Stomach (tissue), 4 donors: ENCODE measurements around the gene MYL7.

ENCODE experiments used
- POLR2A ChIP-seq, 4 donors: fragments of 450-650 bp; IDR thresholded peaks; one replicate each; pipeline ENCODE4 v1.6.1; 2016; ENCODE audit warnings: antibody characterized with exemption in 4 of 4, control low read depth in 2 of 4, mild to moderate bottlenecking in 1 of 4, moderate library complexity in 1 of 4
- TF ChIP-seq, protein P1 (sequence below), 7 experiments: fragments of 450-650 bp in 4 of 7; fragments of 200-600 bp in 3 of 7; sonication (generic) in 3 of 7; IDR thresholded peaks; one replicate each; pipeline ENCODE4 v1.5.1; 2016 to 2019; ENCODE audit warnings: antibody characterized with exemption in 7 of 7, control low read depth in 2 of 7, mild to moderate bottlenecking in 1 of 7

DNA sequence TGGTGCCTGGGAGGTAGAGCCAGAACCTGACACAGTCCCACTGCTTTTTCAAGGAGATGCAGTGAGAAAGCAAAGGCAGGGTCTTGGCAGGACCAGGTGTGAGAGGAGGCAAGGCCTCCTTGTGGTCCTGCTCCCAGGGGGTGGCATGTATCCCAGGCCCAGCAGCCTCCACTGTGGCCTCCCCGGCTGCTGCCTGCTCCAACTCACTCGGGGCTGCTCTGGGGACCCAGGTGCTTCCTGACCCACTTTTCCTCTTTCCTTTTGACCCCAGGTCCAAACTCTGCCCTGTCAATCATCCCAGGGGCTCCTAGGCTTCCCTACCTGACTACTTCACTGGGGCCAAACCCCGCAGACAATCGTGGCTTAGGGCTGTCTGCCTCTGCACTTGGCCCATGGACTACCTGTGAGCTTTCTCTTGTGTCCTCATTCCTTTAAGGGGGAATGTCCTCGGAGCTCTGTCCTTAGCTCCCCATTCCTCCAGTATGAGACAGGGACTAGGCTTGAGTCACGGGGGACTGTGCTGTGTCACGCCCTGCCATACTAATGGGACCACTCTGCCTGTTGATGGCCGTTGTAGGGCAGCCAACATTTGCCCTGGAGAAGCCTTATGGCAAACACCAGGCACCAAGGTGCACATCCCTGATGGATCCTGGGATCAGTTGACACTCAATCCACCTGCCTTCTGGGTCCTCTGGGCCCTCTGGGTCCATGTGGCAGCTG is 38.1 kb downstream of the MYL7 start:
- TF ChIP-seq, protein P1, sequence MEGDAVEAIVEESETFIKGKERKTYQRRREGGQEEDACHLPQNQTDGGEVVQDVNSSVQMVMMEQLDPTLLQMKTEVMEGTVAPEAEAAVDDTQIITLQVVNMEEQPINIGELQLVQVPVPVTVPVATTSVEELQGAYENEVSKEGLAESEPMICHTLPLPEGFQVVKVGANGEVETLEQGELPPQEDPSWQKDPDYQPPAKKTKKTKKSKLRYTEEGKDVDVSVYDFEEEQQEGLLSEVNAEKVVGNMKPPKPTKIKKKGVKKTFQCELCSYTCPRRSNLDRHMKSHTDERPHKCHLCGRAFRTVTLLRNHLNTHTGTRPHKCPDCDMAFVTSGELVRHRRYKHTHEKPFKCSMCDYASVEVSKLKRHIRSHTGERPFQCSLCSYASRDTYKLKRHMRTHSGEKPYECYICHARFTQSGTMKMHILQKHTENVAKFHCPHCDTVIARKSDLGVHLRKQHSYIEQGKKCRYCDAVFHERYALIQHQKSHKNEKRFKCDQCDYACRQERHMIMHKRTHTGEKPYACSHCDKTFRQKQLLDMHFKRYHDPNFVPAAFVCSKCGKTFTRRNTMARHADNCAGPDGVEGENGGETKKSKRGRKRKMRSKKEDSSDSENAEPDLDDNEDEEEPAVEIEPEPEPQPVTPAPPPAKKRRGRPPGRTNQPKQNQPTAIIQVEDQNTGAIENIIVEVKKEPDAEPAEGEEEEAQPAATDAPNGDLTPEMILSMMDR (IDR thresholded peaks at IDR 0.05): no peak
- TF ChIP-seq POLR2A (IDR thresholded peaks at IDR 0.05): no peak
